ENCODE measurements around the gene MIER2.
"Not testable (repeated sequence)": the region's sequence is repeated elsewhere in the genome, so short reads cannot be mapped to it uniquely, and the experiment has no call there.

MIER2 gene

GRCh38 chr19:344625-345319, at the start of gene MIER2:
Gene MIER2 (minus strand): TSS chr19:344796. CDS start chr19:344782, 14 bp downstream.
- no peak for TF ChIP-seq EZH2phosphoT487 (IDR thresholded peaks at IDR 0.05; ENCODE audit: borderline replicate concordance, low read length)
- TF ChIP-seq, protein P1, sequence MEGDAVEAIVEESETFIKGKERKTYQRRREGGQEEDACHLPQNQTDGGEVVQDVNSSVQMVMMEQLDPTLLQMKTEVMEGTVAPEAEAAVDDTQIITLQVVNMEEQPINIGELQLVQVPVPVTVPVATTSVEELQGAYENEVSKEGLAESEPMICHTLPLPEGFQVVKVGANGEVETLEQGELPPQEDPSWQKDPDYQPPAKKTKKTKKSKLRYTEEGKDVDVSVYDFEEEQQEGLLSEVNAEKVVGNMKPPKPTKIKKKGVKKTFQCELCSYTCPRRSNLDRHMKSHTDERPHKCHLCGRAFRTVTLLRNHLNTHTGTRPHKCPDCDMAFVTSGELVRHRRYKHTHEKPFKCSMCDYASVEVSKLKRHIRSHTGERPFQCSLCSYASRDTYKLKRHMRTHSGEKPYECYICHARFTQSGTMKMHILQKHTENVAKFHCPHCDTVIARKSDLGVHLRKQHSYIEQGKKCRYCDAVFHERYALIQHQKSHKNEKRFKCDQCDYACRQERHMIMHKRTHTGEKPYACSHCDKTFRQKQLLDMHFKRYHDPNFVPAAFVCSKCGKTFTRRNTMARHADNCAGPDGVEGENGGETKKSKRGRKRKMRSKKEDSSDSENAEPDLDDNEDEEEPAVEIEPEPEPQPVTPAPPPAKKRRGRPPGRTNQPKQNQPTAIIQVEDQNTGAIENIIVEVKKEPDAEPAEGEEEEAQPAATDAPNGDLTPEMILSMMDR (IDR thresholded peaks at IDR 0.05; ENCODE audit: low read depth, low read length, poor library complexity, severe bottlenecking) = no peak
- Histone ChIP-seq H3K27ac (ENCODE audit: low read depth, low read length) (no peak within 1 kb of the TSS), H3K79me2 (ENCODE audit: control insufficient read depth, low read length) (peaks cover 44% of the 10 kb centered on the region), H3K9me3 (ENCODE audit: control insufficient read depth, insufficient read depth, low read length) (no peaks in the 10 kb centered on the region), H3K27me3 (ENCODE audit: control insufficient read depth, low read length) (no peaks in the 10 kb centered on the region), H3K4me3 (ENCODE audit: low read length) (peak within 1 kb of the TSS; percentile 67), H3K36me3 (ENCODE audit: control insufficient read depth, low read length) (peaks cover 34% of the 10 kb centered on the region), H3F3A (ENCODE audit: control insufficient read depth, insufficient read depth) (0 out of 2 replicates have a peak, but pooled peaks cover 2% of the 10 kb centered on the region), H3K4me2 (ENCODE audit: low read length) (peak within 1 kb of the TSS; percentile 71), H3K4me1 (ENCODE audit: control insufficient read depth, low read length) (peaks cover 24% of the 10 kb centered on the region), H3K9me2 (replicated peaks; ENCODE audit: control insufficient read depth, low read length) (no peaks in the 10 kb centered on the region), H4K20me1 (ENCODE audit: control insufficient read depth, insufficient read depth, low read depth, low read length) (0 out of 2 replicates have a peak, but pooled peaks cover 4% of the 10 kb centered on the region)

DNA sequence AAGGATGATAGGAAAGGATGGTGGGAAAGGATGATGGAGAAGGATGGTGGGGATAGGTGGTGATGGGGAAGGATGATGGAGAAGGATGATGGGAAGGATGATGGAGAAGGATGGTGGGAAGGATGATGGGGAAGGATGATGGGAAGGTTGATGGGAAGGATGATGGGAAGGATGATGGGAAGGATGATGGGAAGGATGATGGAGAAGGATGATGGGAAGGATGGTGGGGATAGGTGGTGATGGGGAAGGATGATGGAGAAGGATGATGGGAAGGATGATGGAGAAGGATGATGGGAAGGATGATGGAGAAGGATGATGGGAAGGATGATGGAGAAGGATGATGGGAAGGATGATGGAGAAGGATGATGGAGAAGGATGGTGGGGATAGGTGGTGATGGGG, 49.0 kb upstream of the MIER2 start:
- not testable (repeated sequence) for H3K4me2 ChIP-seq (ENCODE audit: low read length); H3K4me3 ChIP-seq (ENCODE audit: low read length); H3K27ac ChIP-seq (ENCODE audit: low read depth, low read length); H3K4me1 ChIP-seq (ENCODE audit: control insufficient read depth, low read length); H4K20me1 ChIP-seq (ENCODE audit: control insufficient read depth, insufficient read depth, low read depth, low read length); H3K36me3 ChIP-seq (ENCODE audit: control insufficient read depth, low read length); H3K9me2 ChIP-seq (replicated peaks; ENCODE audit: control insufficient read depth, low read length); H3K79me2 ChIP-seq (ENCODE audit: control insufficient read depth, low read length); H3K27me3 ChIP-seq (ENCODE audit: control insufficient read depth, low read length)
- Histone ChIP-seq H3K9me3 (ENCODE audit: control insufficient read depth, insufficient read depth, low read length) (peaks cover 62% of the 10 kb centered on the region), H3F3A (ENCODE audit: control insufficient read depth, insufficient read depth) (peaks cover 14% of the 10 kb centered on the region)

GRCh38 chr19:392375-392970, 47.9 kb upstream of the MIER2 start:
- H3K9me2 ChIP-seq (replicated peaks; ENCODE audit: control insufficient read depth, low read length) = no peaks in the 10 kb centered on the region
- no peak overlapping the region for H3K4me3 ChIP-seq (ENCODE audit: low read length)
- H3K4me1 ChIP-seq (ENCODE audit: control insufficient read depth, low read length) = no peaks in the 10 kb centered on the region
- no peak overlapping the region for H3K27ac ChIP-seq (ENCODE audit: low read depth, low read length)
- no peaks in the 10 kb centered on the region for H3K27me3 ChIP-seq (ENCODE audit: control insufficient read depth, low read length)
- H3K79me2 ChIP-seq (ENCODE audit: control insufficient read depth, low read length) = no peaks in the 10 kb centered on the region
- peaks cover 54% of the 10 kb centered on the region for H3K9me3 ChIP-seq (ENCODE audit: control insufficient read depth, insufficient read depth, low read length)
- no peaks in the 10 kb centered on the region for H3K36me3 ChIP-seq (ENCODE audit: control insufficient read depth, low read length)
- H3F3A ChIP-seq (ENCODE audit: control insufficient read depth, insufficient read depth) = peaks cover 14% of the 10 kb centered on the region
- TF ChIP-seq, protein P1 (IDR thresholded peaks at IDR 0.05; ENCODE audit: low read depth, low read length, poor library complexity, severe bottlenecking) = no peak
- TF ChIP-seq EZH2phosphoT487 (IDR thresholded peaks at IDR 0.05; ENCODE audit: borderline replicate concordance, low read length) = no peak
- no peaks in the 10 kb centered on the region for H4K20me1 ChIP-seq (ENCODE audit: control insufficient read depth, insufficient read depth, low read depth, low read length)
- H3K4me2 ChIP-seq (ENCODE audit: low read length) = no peak overlapping the region

DNA sequence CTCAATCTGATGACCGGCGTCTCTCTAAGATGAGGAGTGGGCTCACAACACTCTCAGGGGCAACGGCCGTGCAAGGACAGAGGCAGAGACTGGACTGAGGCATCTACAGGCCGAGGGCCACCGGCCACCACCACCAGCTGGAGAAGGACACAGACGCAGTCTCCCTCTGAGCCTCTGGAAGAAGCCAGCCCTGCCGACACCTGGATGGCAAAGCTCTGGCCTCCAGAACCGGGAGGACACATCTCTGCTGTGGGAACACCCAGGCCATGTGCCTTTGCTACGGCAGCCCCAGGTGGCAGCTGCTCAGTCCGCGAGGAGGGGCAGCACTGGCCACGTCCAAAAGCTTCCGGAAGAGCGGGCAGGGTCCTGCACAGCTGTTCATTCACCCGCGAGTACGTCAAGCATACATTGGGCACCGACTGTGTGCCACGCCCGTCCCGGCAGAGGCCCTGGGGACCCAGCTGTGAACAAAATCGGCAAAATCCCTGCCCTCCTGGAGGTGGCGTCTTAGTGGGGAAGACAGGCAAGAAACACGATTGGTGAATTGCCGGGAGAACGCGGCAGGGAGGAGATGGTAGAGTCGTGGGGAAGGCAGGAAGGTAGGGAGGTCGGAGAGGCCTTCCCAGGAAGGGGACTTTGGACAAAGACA, 47.3 kb upstream of the MIER2 start:
- H3K27ac ChIP-seq (ENCODE audit: low read depth, low read length) = no peak overlapping the region
- H4K20me1 ChIP-seq (ENCODE audit: control insufficient read depth, insufficient read depth, low read depth, low read length) = no peaks in the 10 kb centered on the region
- H3F3A ChIP-seq (ENCODE audit: control insufficient read depth, insufficient read depth) = peaks cover 14% of the 10 kb centered on the region
- H3K79me2 ChIP-seq (ENCODE audit: control insufficient read depth, low read length) = no peaks in the 10 kb centered on the region
- peaks cover 48% of the 10 kb centered on the region; the same call in 1 of the 2 replicates for H3K9me3 ChIP-seq (ENCODE audit: control insufficient read depth, insufficient read depth, low read length)
- no peaks in the 10 kb centered on the region for H3K36me3 ChIP-seq (ENCODE audit: control insufficient read depth, low read length)
- no peaks in the 10 kb centered on the region for H3K27me3 ChIP-seq (ENCODE audit: control insufficient read depth, low read length)
- no peak overlapping the region for H3K4me2 ChIP-seq (ENCODE audit: low read length)
- TF ChIP-seq, protein P1 (IDR thresholded peaks at IDR 0.05; ENCODE audit: low read depth, low read length, poor library complexity, severe bottlenecking) = no peak
- TF ChIP-seq EZH2phosphoT487 (IDR thresholded peaks at IDR 0.05; ENCODE audit: borderline replicate concordance, low read length) = no peak
- no peaks in the 10 kb centered on the region for H3K4me1 ChIP-seq (ENCODE audit: control insufficient read depth, low read length)
- H3K9me2 ChIP-seq (replicated peaks; ENCODE audit: control insufficient read depth, low read length) = no peaks in the 10 kb centered on the region
- H3K4me3 ChIP-seq (ENCODE audit: low read length) = no peak overlapping the region
